ENCODE data around the gene SNTG2. TPM values are rescaled to one million over a fixed set of nuclear protein-coding genes. Genes with fewer than 3 reads are reported as not detected.

The SNTG2 gene
- total RNA-seq, 4 donors from 2014 or later, result 4.2 to 14.2 (median 9.2) TPM

DNA sequence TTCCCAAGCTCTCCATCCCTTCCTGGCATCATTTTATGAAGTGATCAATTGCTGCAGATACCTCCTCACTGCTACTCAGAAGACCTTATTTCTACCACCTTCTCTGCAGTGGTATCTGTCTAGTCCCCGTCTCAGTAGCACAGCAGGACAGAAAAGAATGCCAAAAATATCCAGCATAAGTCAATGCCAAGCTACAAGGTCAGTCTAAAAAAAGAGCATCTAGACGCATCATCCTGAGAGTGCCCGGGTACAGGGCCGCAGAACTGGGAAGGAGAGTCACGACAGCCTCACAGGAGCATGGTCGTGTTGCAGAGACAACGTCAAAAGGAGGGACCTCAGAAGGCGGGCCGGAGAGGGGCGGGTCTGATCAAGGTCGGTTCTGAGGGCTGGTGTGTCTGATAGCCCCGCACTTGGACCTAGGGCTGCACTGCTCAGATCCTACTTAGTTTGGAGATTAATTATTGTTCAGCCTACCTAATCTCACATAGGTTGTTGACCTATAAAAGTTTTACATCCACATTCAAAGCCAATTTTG is 24.3 kb upstream of the SNTG2 start:
- no peak for DNase-seq
- no peak overlapping the region for H3K4me3 ChIP-seq (replicated peaks in 1 of 3)
- H3K27ac ChIP-seq, result no peak overlapping the region
- TF ChIP-seq, protein P1, sequence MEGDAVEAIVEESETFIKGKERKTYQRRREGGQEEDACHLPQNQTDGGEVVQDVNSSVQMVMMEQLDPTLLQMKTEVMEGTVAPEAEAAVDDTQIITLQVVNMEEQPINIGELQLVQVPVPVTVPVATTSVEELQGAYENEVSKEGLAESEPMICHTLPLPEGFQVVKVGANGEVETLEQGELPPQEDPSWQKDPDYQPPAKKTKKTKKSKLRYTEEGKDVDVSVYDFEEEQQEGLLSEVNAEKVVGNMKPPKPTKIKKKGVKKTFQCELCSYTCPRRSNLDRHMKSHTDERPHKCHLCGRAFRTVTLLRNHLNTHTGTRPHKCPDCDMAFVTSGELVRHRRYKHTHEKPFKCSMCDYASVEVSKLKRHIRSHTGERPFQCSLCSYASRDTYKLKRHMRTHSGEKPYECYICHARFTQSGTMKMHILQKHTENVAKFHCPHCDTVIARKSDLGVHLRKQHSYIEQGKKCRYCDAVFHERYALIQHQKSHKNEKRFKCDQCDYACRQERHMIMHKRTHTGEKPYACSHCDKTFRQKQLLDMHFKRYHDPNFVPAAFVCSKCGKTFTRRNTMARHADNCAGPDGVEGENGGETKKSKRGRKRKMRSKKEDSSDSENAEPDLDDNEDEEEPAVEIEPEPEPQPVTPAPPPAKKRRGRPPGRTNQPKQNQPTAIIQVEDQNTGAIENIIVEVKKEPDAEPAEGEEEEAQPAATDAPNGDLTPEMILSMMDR (IDR thresholded peaks at IDR 0.05), result no peak
- TF ChIP-seq POLR2A (IDR thresholded peaks at IDR 0.05), result no peak
- H3K4me1 ChIP-seq, result no peaks in the 10 kb centered on the region
- H3K9me3 ChIP-seq, result no peaks in the 10 kb centered on the region
- no peaks in the 10 kb centered on the region for H3K36me3 ChIP-seq
- intact Hi-C loops (cut with DNase I), result no loop called here
- H3K27me3 ChIP-seq, result no peaks in the 10 kb centered on the region
- 89 to 91% methylated on average over 12 of the region's 12 CpGs for WGBS, 2 donors

DNA sequence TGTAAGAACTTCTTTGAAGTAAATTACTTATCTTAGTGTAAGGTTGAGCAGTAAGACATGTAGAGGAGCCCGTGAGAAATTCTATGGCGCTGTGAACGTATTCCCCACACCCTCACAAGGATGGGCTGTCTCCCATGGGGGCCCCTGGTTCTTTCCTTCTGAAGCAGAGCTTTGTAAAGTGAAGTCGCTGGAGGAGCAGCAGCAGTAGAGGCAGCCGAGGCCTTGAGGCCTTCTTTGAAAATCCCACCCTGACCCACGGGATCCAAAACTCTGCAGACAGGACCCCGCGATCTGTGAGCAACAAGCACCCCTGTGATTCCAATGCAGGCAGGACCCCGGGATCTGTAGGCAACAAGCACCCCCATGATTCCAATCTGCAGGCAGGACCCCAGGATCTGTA is 23.8 kb upstream of the SNTG2 start:
- Histone ChIP-seq H3K36me3 (no peaks in the 10 kb centered on the region), H3K27me3 (no peaks in the 10 kb centered on the region), H3K9me3 (no peaks in the 10 kb centered on the region), H3K27ac (no peak overlapping the region), H3K4me3 (replicated peaks in 1 of 3) (no peak overlapping the region), H3K4me1 (no peaks in the 10 kb centered on the region)
- TF ChIP-seq, protein P1 (IDR thresholded peaks at IDR 0.05), result no peak
- no peak for TF ChIP-seq POLR2A (IDR thresholded peaks at IDR 0.05)
- 82 to 90% methylated on average over 6 to 9 of the region's 9 CpGs for WGBS, 2 donors
- DNase-seq, result no peak
- intact Hi-C loops (cut with DNase I), result no loop called here

DNA sequence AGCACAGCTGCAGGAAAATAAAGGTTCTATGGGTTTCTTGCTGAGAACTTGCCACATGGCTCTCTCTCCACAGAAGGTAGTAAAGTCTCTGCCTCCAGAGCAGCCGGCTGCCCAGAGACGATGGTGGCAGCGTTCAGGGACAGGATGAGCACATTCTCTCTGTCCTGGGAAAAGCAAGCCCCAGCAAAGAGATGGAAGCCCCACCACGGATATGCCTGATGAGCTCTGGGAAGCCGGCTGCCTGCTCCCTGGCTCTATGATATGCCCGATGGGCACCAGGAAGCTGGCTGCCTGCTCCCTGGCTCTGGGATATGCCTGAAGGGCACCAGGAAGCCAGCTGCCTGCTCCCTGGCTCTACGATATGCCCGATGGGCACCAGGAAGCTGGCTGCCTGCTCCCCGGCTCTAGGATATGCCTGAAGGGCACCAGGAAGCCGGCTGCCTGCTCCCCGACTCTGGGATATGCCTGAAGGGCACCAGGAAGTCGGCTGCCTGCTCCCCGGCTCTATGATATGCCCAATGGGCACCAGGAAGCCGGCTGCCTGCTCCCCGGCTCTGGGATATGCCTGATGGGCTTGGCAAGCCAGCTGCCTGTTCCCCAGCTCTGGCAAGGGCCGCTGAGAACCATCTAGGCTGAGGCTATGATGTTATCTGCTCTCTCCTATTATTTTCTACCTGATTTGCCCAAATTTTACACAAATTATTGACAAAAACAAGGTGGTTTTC is 21.5 kb upstream of the SNTG2 start:
- H3K4me1 ChIP-seq, result no peaks in the 10 kb centered on the region
- 87 to 94% methylated on average over 11 to 16 of the region's 16 CpGs for WGBS, 2 donors
- H3K27ac ChIP-seq, result no peak overlapping the region
- no peaks in the 10 kb centered on the region for H3K36me3 ChIP-seq
- H3K9me3 ChIP-seq, result no peaks in the 10 kb centered on the region
- TF ChIP-seq POLR2A (IDR thresholded peaks at IDR 0.05), result no peak
- TF ChIP-seq, protein P1 (IDR thresholded peaks at IDR 0.05), result no peak
- intact Hi-C loops (cut with DNase I), result no loop called here
- no peak overlapping the region for H3K4me3 ChIP-seq (replicated peaks in 1 of 3)
- no peak for DNase-seq
- no peaks in the 10 kb centered on the region for H3K27me3 ChIP-seq

DNA sequence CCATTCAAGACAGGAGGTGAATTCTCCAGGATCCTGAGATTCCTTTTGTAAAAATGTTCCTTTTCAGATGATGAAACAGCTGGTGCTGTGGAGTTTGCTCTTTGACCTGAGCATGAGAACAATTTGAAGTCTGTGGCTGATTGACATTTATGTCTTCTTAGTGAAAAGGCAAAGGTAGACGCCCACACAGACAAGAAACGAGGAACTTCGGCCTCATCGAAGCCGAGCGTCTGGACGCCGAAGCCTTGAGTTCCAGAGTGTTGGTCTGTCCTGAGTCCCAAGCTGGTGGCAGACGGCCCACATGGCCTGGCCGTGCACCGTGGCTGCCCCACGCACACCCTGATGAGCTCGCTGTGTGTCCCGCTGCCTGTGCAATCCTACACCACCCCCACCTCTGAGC is 20.7 kb upstream of the SNTG2 start:
- 93 to 94% methylated on average over 14 of the region's 14 CpGs for WGBS, 2 donors
- no peak for DNase-seq
- Histone ChIP-seq H3K27ac (no peak overlapping the region), H3K4me3 (replicated peaks in 1 of 3) (no peak overlapping the region), H3K4me1 (no peaks in the 10 kb centered on the region), H3K27me3 (no peaks in the 10 kb centered on the region), H3K9me3 (no peaks in the 10 kb centered on the region), H3K36me3 (no peaks in the 10 kb centered on the region)
- no peak for TF ChIP-seq POLR2A (IDR thresholded peaks at IDR 0.05)
- TF ChIP-seq, protein P1 (IDR thresholded peaks at IDR 0.05), result no peak
- intact Hi-C loops (cut with DNase I), result no loop called here

DNA sequence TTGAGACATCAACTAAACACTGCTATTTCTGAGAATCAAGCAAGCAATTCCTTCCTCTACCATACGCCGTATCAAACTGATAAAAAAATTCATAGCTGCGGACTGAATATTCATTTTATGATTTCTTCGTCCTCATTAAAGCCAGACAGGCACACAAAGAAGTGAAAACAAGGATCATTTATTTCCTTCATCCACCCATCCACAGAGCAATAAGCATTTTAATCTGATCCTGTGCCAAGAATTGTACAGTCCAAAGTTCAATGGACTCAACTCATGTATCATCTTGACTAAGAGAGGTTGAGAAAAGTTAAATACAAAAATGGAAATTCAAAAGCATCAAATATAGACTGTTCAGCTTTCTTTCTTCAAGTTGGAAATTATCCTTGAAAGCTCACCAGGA is 19.7 kb upstream of the SNTG2 start:
- H3K4me3 ChIP-seq (replicated peaks in 1 of 3), result no peak overlapping the region
- intact Hi-C loops (cut with DNase I), result no loop called here
- no peaks in the 10 kb centered on the region for H3K27me3 ChIP-seq
- H3K36me3 ChIP-seq, result no peaks in the 10 kb centered on the region
- TF ChIP-seq POLR2A (IDR thresholded peaks at IDR 0.05), result no peak
- TF ChIP-seq, protein P1 (IDR thresholded peaks at IDR 0.05), result no peak
- 93 to 96% methylated on average over 4 of the region's 4 CpGs for WGBS, 2 donors
- H3K9me3 ChIP-seq, result no peaks in the 10 kb centered on the region
- no peak overlapping the region for H3K27ac ChIP-seq
- H3K4me1 ChIP-seq, result no peaks in the 10 kb centered on the region
- no peak for DNase-seq
